Measurements from ENCODE around the gene MGAT2. TPM values are rescaled to one million over a fixed set of nuclear protein-coding genes. Genes with fewer than 3 reads are reported as not detected.
"Not testable (repeated sequence)": the region's sequence is repeated elsewhere in the genome, so short reads cannot be mapped to it uniquely, and the experiment has no call there.

MGAT2 gene
- total RNA-seq, 1 donor from 2014 or later: 69.7 TPM

GRCh38 chr14:49607583-49607982, 13.0 kb upstream of the MGAT2 start:
- no peak for DNase-seq (ENCODE audit: extremely low read depth, low read depth, low spot score)

GRCh38 chr14:49612251-49612650, 8.3 kb upstream of the MGAT2 start:
- no peak for DNase-seq (ENCODE audit: extremely low read depth, low read depth, low spot score)

GRCh38 chr14:49612671-49613070, 7.9 kb upstream of the MGAT2 start:
- no peak for DNase-seq (ENCODE audit: extremely low read depth, low read depth, low spot score)

GRCh38 chr14:49614196-49614595, 6.4 kb upstream of the MGAT2 start:
- no peak for DNase-seq (ENCODE audit: extremely low read depth, low read depth, low spot score)

GRCh38 chr14:49615776-49616175, 4.8 kb upstream of the MGAT2 start:
- no peak for DNase-seq (ENCODE audit: extremely low read depth, low read depth, low spot score)

GRCh38 chr14:49617852-49618519, 2.6 kb upstream of the MGAT2 start:
- DNase-seq (ENCODE audit: extremely low read depth, low read depth, low spot score): no peak

- DNase-seq (ENCODE audit: extremely low read depth, low read depth, low spot score): not testable (repeated sequence)
Observed at GRCh38 chr14:49619273-49619672, 1.3 kb upstream of the MGAT2 start.

- no peak for DNase-seq (ENCODE audit: extremely low read depth, low read depth, low spot score)
Observed at GRCh38 chr14:49619730-49620129, 869 bp upstream of the MGAT2 start.

GRCh38 chr14:49621114-49621881, 699 bp downstream of the MGAT2 start:
- DNase-seq (ENCODE audit: extremely low read depth, low read depth, low spot score): no peak

GRCh38 chr14:49622022-49622607, 1.5 kb downstream of the MGAT2 start:
- DNase-seq (ENCODE audit: extremely low read depth, low read depth, low spot score): no peak

GRCh38 chr14:49623387-49623786, 2.8 kb downstream of the MGAT2 start:
- no peak for DNase-seq (ENCODE audit: extremely low read depth, low read depth, low spot score)

- DNase-seq (ENCODE audit: extremely low read depth, low read depth, low spot score): no peak
Observed at GRCh38 chr14:49623941-49624839, 3.6 kb downstream of the MGAT2 start.

GRCh38 chr14:49633640-49634546, 13.3 kb downstream of the MGAT2 start:
- DNase-seq (ENCODE audit: extremely low read depth, low read depth, low spot score): no peak

GRCh38 chr14:49634547-49635334, 14.1 kb downstream of the MGAT2 start, which contains the start of gene DNAAF2:
TSS of gene DNAAF2 (minus strand) at chr14:49635244. CDS start at chr14:49635149, 95 bp downstream.
- no peak for DNase-seq (ENCODE audit: extremely low read depth, low read depth, low spot score)

GRCh38 chr14:49636866-49637265, 16.3 kb downstream of the MGAT2 start:
- DNase-seq (ENCODE audit: extremely low read depth, low read depth, low spot score): no peak

GRCh38 chr14:49637534-49638078, 17.0 kb downstream of the MGAT2 start:
- DNase-seq (ENCODE audit: extremely low read depth, low read depth, low spot score): no peak

- DNase-seq (ENCODE audit: extremely low read depth, low read depth, low spot score): no peak
Observed at GRCh38 chr14:49640540-49641417, 20.2 kb downstream of the MGAT2 start.

GRCh38 chr14:49641697-49642129, 21.1 kb downstream of the MGAT2 start:
- no peak for DNase-seq (ENCODE audit: extremely low read depth, low read depth, low spot score)
